ENCODE data around the gene CNOT6. TPM values are rescaled to one million over a fixed set of nuclear protein-coding genes. Genes with fewer than 3 reads are reported as not detected.
"Not testable (repeated sequence)": the region's sequence is repeated elsewhere in the genome, so short reads cannot be mapped to it uniquely, and the experiment has no call there.

CNOT6 gene
- total RNA-seq, 1 experiment from 2014 or later = 48.8 TPM

- no peak overlapping the region for H3K4me3 ChIP-seq
- H3K36me3 ChIP-seq (ENCODE audit: low read depth) = no peaks in the 10 kb centered on the region
- H3K79me2 ChIP-seq (ENCODE audit: low read depth) = no peaks in the 10 kb centered on the region
- H3F3A ChIP-seq (ENCODE audit: insufficient read depth, low read depth) = no peaks in the 10 kb centered on the region
- intact Hi-C loops (cut with micrococcal nuclease; ENCODE audit: unreplicated experiment) = no loop called here
- ChIA-PET POLR2A (ENCODE audit: unreplicated experiment) (no interaction called here), CTCF (interaction anchor here (0.6 kb wide), 2 partner anchors 13 to 374 kb away, joined by 3 to 4 read pairs; no protein-coding TSS in a partner anchor)
- no peaks in the 10 kb centered on the region for H3K9me2 ChIP-seq (ENCODE audit: insufficient read depth)
- no peaks in the 10 kb centered on the region for H3K9me3 ChIP-seq (ENCODE audit: insufficient read depth, low read depth)
- H4K20me1 ChIP-seq (ENCODE audit: insufficient read depth) = no peaks in the 10 kb centered on the region
- TF ChIP-seq EZH2 (IDR thresholded peaks at IDR 0.05; ENCODE audit: low read depth) (no peak), CTCF (conservative IDR thresholded peaks at IDR 0.05) (no peak)
- H3K4me1 ChIP-seq (replicated peaks; ENCODE audit: insufficient read depth) = no peaks in the 10 kb centered on the region
- H3K4me2 ChIP-seq = no peak overlapping the region
- no peak overlapping the region for H2AFZ ChIP-seq
- DNase-seq = no peak
- H3K27ac ChIP-seq = no peak overlapping the region
- H3K27me3 ChIP-seq (ENCODE audit: insufficient read depth, low read depth) = no peaks in the 10 kb centered on the region
- no TSS peak for BruUV-seq (replicated peaks)
These were observed 37.4 kb upstream of the CNOT6 start for GRCh38 chr5:180456792-180457191.

- intact Hi-C loops (cut with micrococcal nuclease; ENCODE audit: unreplicated experiment); H4K20me1 ChIP-seq (ENCODE audit: insufficient read depth); H3K9me3 ChIP-seq (ENCODE audit: insufficient read depth, low read depth); H3K79me2 ChIP-seq (ENCODE audit: low read depth); H3K9me2 ChIP-seq (ENCODE audit: insufficient read depth); DNase-seq; H3F3A ChIP-seq (ENCODE audit: insufficient read depth, low read depth); CTCF ChIA-PET; H3K4me2 ChIP-seq; BruUV-seq (replicated peaks); H2AFZ ChIP-seq; H3K4me1 ChIP-seq (replicated peaks; ENCODE audit: insufficient read depth); H3K36me3 ChIP-seq (ENCODE audit: low read depth); H3K27ac ChIP-seq; H3K4me3 ChIP-seq; H3K27me3 ChIP-seq (ENCODE audit: insufficient read depth, low read depth): not testable (repeated sequence)
- POLR2A ChIA-PET (ENCODE audit: unreplicated experiment) = interaction anchor here (0.6 kb wide), 1 partner anchor 16 kb away, joined by 4 read pairs; no protein-coding TSS in a partner anchor
These were observed 35.1 kb upstream of the CNOT6 start for GRCh38 chr5:180458852-180459673.

GRCh38 chr5:180459674-180460142, 34.5 kb upstream of the CNOT6 start:
- H3K79me2 ChIP-seq (ENCODE audit: low read depth); H3K9me3 ChIP-seq (ENCODE audit: insufficient read depth, low read depth); H4K20me1 ChIP-seq (ENCODE audit: insufficient read depth); H2AFZ ChIP-seq; H3K27me3 ChIP-seq (ENCODE audit: insufficient read depth, low read depth); H3F3A ChIP-seq (ENCODE audit: insufficient read depth, low read depth); H3K4me3 ChIP-seq; H3K27ac ChIP-seq; H3K9me2 ChIP-seq (ENCODE audit: insufficient read depth); BruUV-seq (replicated peaks); intact Hi-C loops (cut with micrococcal nuclease; ENCODE audit: unreplicated experiment); H3K36me3 ChIP-seq (ENCODE audit: low read depth); H3K4me2 ChIP-seq; CTCF ChIA-PET; POLR2A ChIA-PET (ENCODE audit: unreplicated experiment); DNase-seq; H3K4me1 ChIP-seq (replicated peaks; ENCODE audit: insufficient read depth): not testable (repeated sequence)

GRCh38 chr5:180460834-180461233, 33.3 kb upstream of the CNOT6 start:
- H3K9me3 ChIP-seq (ENCODE audit: insufficient read depth, low read depth) = no peaks in the 10 kb centered on the region
- TF ChIP-seq EZH2 (IDR thresholded peaks at IDR 0.05; ENCODE audit: low read depth) = no peak
- no peak for TF ChIP-seq CTCF (conservative IDR thresholded peaks at IDR 0.05)
- H3K79me2 ChIP-seq (ENCODE audit: low read depth) = no peaks in the 10 kb centered on the region
- no peak overlapping the region for H3K27ac ChIP-seq
- no peak overlapping the region for H2AFZ ChIP-seq
- BruUV-seq (replicated peaks) = no TSS peak
- DNase-seq = no peak
- no peaks in the 10 kb centered on the region for H3F3A ChIP-seq (ENCODE audit: insufficient read depth, low read depth)
- POLR2A ChIA-PET (ENCODE audit: unreplicated experiment) = no interaction called here
- CTCF ChIA-PET = interaction anchor here (0.5 kb wide), 1 partner anchor 9 kb away, joined by 9 read pairs; no protein-coding TSS in a partner anchor
- no peaks in the 10 kb centered on the region for H3K27me3 ChIP-seq (ENCODE audit: insufficient read depth, low read depth)
- H3K4me3 ChIP-seq = no peak overlapping the region
- H3K4me1 ChIP-seq (replicated peaks; ENCODE audit: insufficient read depth) = no peaks in the 10 kb centered on the region
- H3K9me2 ChIP-seq (ENCODE audit: insufficient read depth) = no peaks in the 10 kb centered on the region
- intact Hi-C loops (cut with micrococcal nuclease; ENCODE audit: unreplicated experiment) = no loop called here
- no peaks in the 10 kb centered on the region for H3K36me3 ChIP-seq (ENCODE audit: low read depth)
- H3K4me2 ChIP-seq = no peak overlapping the region
- H4K20me1 ChIP-seq (ENCODE audit: insufficient read depth) = no peaks in the 10 kb centered on the region
